ENCODE measurements around the gene ST3GAL4.

The ST3GAL4 gene

GRCh38 chr11:126422446-126422845, 67.0 kb downstream of the ST3GAL4 start:
- Histone ChIP-seq H3F3A (ENCODE audit: low read depth) (no peaks in the 10 kb centered on the region), H3K9ac (ENCODE audit: low read depth, low read length, poor library complexity, severe bottlenecking) (no peak overlapping the region), H3K4me2 (ENCODE audit: low read depth, low read length, poor library complexity, severe bottlenecking) (no peak overlapping the region), H3K79me2 (ENCODE audit: insufficient read depth, low read length) (no peaks in the 10 kb centered on the region), H3K4me3 (ENCODE audit: low read length, poor library complexity, severe bottlenecking) (no peak overlapping the region), H3K9me2 (replicated peaks; ENCODE audit: low read depth, low read length) (no peaks in the 10 kb centered on the region), H3K9me3 (ENCODE audit: insufficient read depth, low read depth, low read length) (no peaks in the 10 kb centered on the region), H4K20me1 (ENCODE audit: insufficient read depth, low read length, poor library complexity, severe bottlenecking) (no peaks in the 10 kb centered on the region), H3K36me3 (ENCODE audit: insufficient read depth, low read length) (no peaks in the 10 kb centered on the region; the same call in 1 of the 2 replicates), H3K4me1 (ENCODE audit: insufficient read depth, low read length, poor library complexity, severe bottlenecking) (peaks cover 57% of the 10 kb centered on the region), H3K27me3 (ENCODE audit: insufficient read depth, low read length, poor library complexity, severe bottlenecking) (no peaks in the 10 kb centered on the region), H2AFZ (ENCODE audit: low read length) (no peak overlapping the region)
- no peak for TF ChIP-seq CTCF (conservative IDR thresholded peaks at IDR 0.05; ENCODE audit: low read length)
- no peak for TF ChIP-seq EZH2phosphoT487 (IDR thresholded peaks at IDR 0.05; ENCODE audit: borderline replicate concordance)

- H3K9me3 ChIP-seq (ENCODE audit: insufficient read depth, low read depth, low read length) = no peaks in the 10 kb centered on the region
- no peaks in the 10 kb centered on the region; the same call in 1 of the 2 replicates for H3K36me3 ChIP-seq (ENCODE audit: insufficient read depth, low read length)
- no peak for TF ChIP-seq CTCF (conservative IDR thresholded peaks at IDR 0.05; ENCODE audit: low read length)
- TF ChIP-seq EZH2phosphoT487 (IDR thresholded peaks at IDR 0.05; ENCODE audit: borderline replicate concordance) = no peak
- no peaks in the 10 kb centered on the region for H3K79me2 ChIP-seq (ENCODE audit: insufficient read depth, low read length)
- H3F3A ChIP-seq (ENCODE audit: low read depth) = no peaks in the 10 kb centered on the region
- H4K20me1 ChIP-seq (ENCODE audit: insufficient read depth, low read length, poor library complexity, severe bottlenecking) = no peaks in the 10 kb centered on the region
- no peaks in the 10 kb centered on the region for H3K27me3 ChIP-seq (ENCODE audit: insufficient read depth, low read length, poor library complexity, severe bottlenecking)
- H3K4me3 ChIP-seq (ENCODE audit: low read length, poor library complexity, severe bottlenecking) = no peak overlapping the region
- H3K4me1 ChIP-seq (ENCODE audit: insufficient read depth, low read length, poor library complexity, severe bottlenecking) = peaks cover 64% of the 10 kb centered on the region
- no peak overlapping the region for H3K9ac ChIP-seq (ENCODE audit: low read depth, low read length, poor library complexity, severe bottlenecking)
- H3K9me2 ChIP-seq (replicated peaks; ENCODE audit: low read depth, low read length) = no peaks in the 10 kb centered on the region
- H3K4me2 ChIP-seq (ENCODE audit: low read depth, low read length, poor library complexity, severe bottlenecking) = peak overlapping the region; percentile 7
- no peak overlapping the region for H2AFZ ChIP-seq (ENCODE audit: low read length)
Observed at GRCh38 chr11:126423154-126423553, 67.7 kb downstream of the ST3GAL4 start.

GRCh38 chr11:126423743-126424142, 68.3 kb downstream of the ST3GAL4 start:
- no peaks in the 10 kb centered on the region for H3K9me3 ChIP-seq (ENCODE audit: insufficient read depth, low read depth, low read length)
- H2AFZ ChIP-seq (ENCODE audit: low read length) = no peak overlapping the region
- H3K9ac ChIP-seq (ENCODE audit: low read depth, low read length, poor library complexity, severe bottlenecking) = no peak overlapping the region
- no peaks in the 10 kb centered on the region for H4K20me1 ChIP-seq (ENCODE audit: insufficient read depth, low read length, poor library complexity, severe bottlenecking)
- peaks cover 68% of the 10 kb centered on the region for H3K4me1 ChIP-seq (ENCODE audit: insufficient read depth, low read length, poor library complexity, severe bottlenecking)
- H3K4me3 ChIP-seq (ENCODE audit: low read length, poor library complexity, severe bottlenecking) = no peak overlapping the region
- H3K9me2 ChIP-seq (replicated peaks; ENCODE audit: low read depth, low read length) = no peaks in the 10 kb centered on the region
- H3K36me3 ChIP-seq (ENCODE audit: insufficient read depth, low read length) = no peaks in the 10 kb centered on the region
- TF ChIP-seq CTCF (conservative IDR thresholded peaks at IDR 0.05; ENCODE audit: low read length) = no peak
- no peak for TF ChIP-seq EZH2phosphoT487 (IDR thresholded peaks at IDR 0.05; ENCODE audit: borderline replicate concordance)
- no peaks in the 10 kb centered on the region for H3F3A ChIP-seq (ENCODE audit: low read depth)
- H3K4me2 ChIP-seq (ENCODE audit: low read depth, low read length, poor library complexity, severe bottlenecking) = no peak overlapping the region
- H3K79me2 ChIP-seq (ENCODE audit: insufficient read depth, low read length) = no peaks in the 10 kb centered on the region
- no peaks in the 10 kb centered on the region for H3K27me3 ChIP-seq (ENCODE audit: insufficient read depth, low read length, poor library complexity, severe bottlenecking)
